Endothelial cell of umbilical vein (primary cell): ENCODE data around the gene TP73. TPM values are rescaled to one million over a fixed set of nuclear protein-coding genes. Genes with fewer than 3 reads are reported as not detected.

Source experiments
- BruUV-seq: library from RNA; stranded (reverse); fragments of 400-500 nt; replicated peaks from 2 replicates; lab custom pipeline; 2021; lab: Mats Ljungman, UMichigan
- CTCF ChIA-PET: fragments of 300-600, 350-600 bp; sonication (Branson Sonifier 250); formaldehyde crosslinking; loops from one replicate; lab custom pipeline; 2021; ENCODE audit warnings: antibody characterized with exemption, inconsistent platforms; lab: Charles Lee
- POLR2A ChIA-PET: fragments of 300-600, 350-600 bp; sonication (Branson Sonifier 250); formaldehyde crosslinking; loops from one replicate; lab custom pipeline; 2021; ENCODE audit warnings: antibody characterized with exemption, inconsistent platforms; lab: Charles Lee
- DNase-seq: peaks from one replicate; pipeline ENCODE4 v3.0.0-alpha.2; 2011; ENCODE audit warnings: low read depth, low spot score
- FAIRE-seq: peaks from 2 replicates; lab custom pipeline; 2011; peaks lifted over from hg19 to GRCh38; lab: Jason Lieb, UNC
- H2AFZ ChIP-seq: 2 replicates; pipeline ENCODE4 v1.6.0; 2012; ENCODE audit warnings: low read depth, low read length, control low read depth, inconsistent platforms
- H3K27ac ChIP-seq: 2 replicates; pipeline ENCODE4 v1.5.1; 2011; ENCODE audit warnings: low read depth, mild to moderate bottlenecking, control low read depth, low read length, moderate library complexity; ENCODE audit not compliant: insufficient read depth
- H3K27me3 ChIP-seq, 2 experiments: 2 replicates each; pipeline versions ENCODE4 v1.6.0 to v1.6.1; 2011; ENCODE audit warnings: low read length in 2 of 2, mixed read lengths in 1 of 2; ENCODE audit not compliant: control insufficient read depth in 2 of 2, insufficient read depth in 2 of 2
- H3K36me3 ChIP-seq, 2 experiments: 2 replicates in 1 of 2; 3 replicates in 1 of 2; pipeline ENCODE4 v1.5.1; 2011; ENCODE audit warnings: low read length in 2 of 2, mild to moderate bottlenecking in 1 of 2, moderate library complexity in 1 of 2; ENCODE audit not compliant: control insufficient read depth in 2 of 2, insufficient read depth in 2 of 2; ENCODE audit errors: extremely low read depth in 1 of 2
- H3K4me1 ChIP-seq: 3 replicates; pipeline ENCODE4 v1.5.1; 2011; ENCODE audit warnings: mild to moderate bottlenecking, low read length; ENCODE audit not compliant: control insufficient read depth, insufficient read depth; ENCODE audit errors: extremely low read depth
- H3K4me2 ChIP-seq: 2 replicates; pipeline ENCODE4 v1.6.1; 2011; ENCODE audit warnings: low read length, control low read depth, mixed read lengths; ENCODE audit not compliant: insufficient read depth
- H3K4me3 ChIP-seq, 3 experiments: fragments of 200-600 bp in 1 of 3; sonication (generic), shearing (Covaris generic) in 1 of 3; replicated peaks in 1 of 3; 2 replicates each; pipeline ENCODE4 v1.5.1; 2011 to 2016; ENCODE audit warnings: control low read depth in 3 of 3, low read length in 3 of 3, mild to moderate bottlenecking in 2 of 3, inconsistent platforms in 1 of 3, low read depth in 1 of 3, moderate library complexity in 1 of 3; ENCODE audit not compliant: insufficient read depth in 1 of 3
- H3K79me2 ChIP-seq: 2 replicates; pipeline ENCODE4 v1.6.0; 2012; ENCODE audit warnings: low read length, inconsistent platforms; ENCODE audit not compliant: control insufficient read depth, insufficient read depth
- H3K9ac ChIP-seq: replicated peaks from 2 replicates; pipeline ENCODE3; 2011; ENCODE audit warnings: low read length, control low read depth; ENCODE audit not compliant: insufficient read depth; ENCODE audit errors: extremely low read depth
- H3K9me1 ChIP-seq: replicated peaks from 3 replicates; pipeline ENCODE4 v1.6.0; 2011; ENCODE audit warnings: mild to moderate bottlenecking, low read length; ENCODE audit not compliant: control insufficient read depth, insufficient read depth; ENCODE audit errors: extremely low read depth
- H3K9me3 ChIP-seq: replicated peaks from 2 replicates; pipeline ENCODE4 v1.5.1; 2012; ENCODE audit warnings: low read length, inconsistent platforms; ENCODE audit not compliant: control insufficient read depth, insufficient read depth
- H4K20me1 ChIP-seq: replicated peaks from 2 replicates; pipeline ENCODE3; 2011; ENCODE audit warnings: mild to moderate bottlenecking, low read length; ENCODE audit not compliant: control insufficient read depth, insufficient read depth; ENCODE audit errors: extremely low read depth
- CTCF ChIP-seq, 2 donors: IDR thresholded peaks; 1 replicate in 1 of 2; 2 replicates in 1 of 2; pipeline ENCODE4 v1.5.1; 2011; ENCODE audit warnings: low read length in 2 of 2, mild to moderate bottlenecking in 2 of 2, moderate library complexity in 2 of 2, control low read depth in 1 of 2, inconsistent platforms in 1 of 2, low read depth in 1 of 2; ENCODE audit not compliant: insufficient read depth in 1 of 2; ENCODE audit errors: extremely low read depth in 1 of 2
- EZH2 ChIP-seq: IDR thresholded peaks from 2 replicates; pipeline ENCODE4 v1.6.1; 2012; ENCODE audit warnings: borderline replicate concordance, low read depth, mild to moderate bottlenecking, moderate library complexity, low read length, inconsistent platforms; ENCODE audit not compliant: severe bottlenecking
- FOS ChIP-seq: IDR thresholded peaks from 2 replicates; pipeline ENCODE4 v1.6.1; 2011; ENCODE audit warnings: mild to moderate bottlenecking, low read length, moderate library complexity, borderline replicate concordance; ENCODE audit not compliant: insufficient read depth
- JUN ChIP-seq: IDR thresholded peaks from 2 replicates; pipeline ENCODE4 v1.6.1; 2011; ENCODE audit warnings: borderline replicate concordance, low read depth; ENCODE audit not compliant: insufficient read length, insufficient read depth
- MYC ChIP-seq: IDR thresholded peaks from one replicate; pipeline ENCODE4 v1.6.1; 2011; ENCODE audit warnings: mild to moderate bottlenecking, low read depth, low read length
- POLR2A ChIP-seq: IDR thresholded peaks from 2 replicates; pipeline ENCODE4 v1.6.1; 2012; ENCODE audit warnings: low read depth, mild to moderate bottlenecking, control low read depth, low read length
- dilution Hi-C: fragments of 300-500 bp; cut with MboI; formaldehyde crosslinking; loops from one replicate; pipeline ENCODE4 v1.15.0; 2019; ENCODE audit warnings: low sequenced_read_pairs; ENCODE audit not compliant: extremely low pct_ligation_motif_present
- intact Hi-C: fragments of 100-400 bp; cut with micrococcal nuclease; formaldehyde crosslinking; loops from one replicate; pipeline ENCODE4 v1.10.0; 2022
- polyA plus RNA-seq, 4 experiments: library from polyadenylated mRNA; depleted of rRNA in 3 of 4; stranded (reverse) in 3 of 4; unstranded in 1 of 4; fragments of >200 nt; gene quantifications; 2 replicates each; pipeline versions ENCODE4 v1.2.1 to v1.2.3, GENCODE V29; 2011 to 2012; ENCODE audit warnings: missing spikeins in 1 of 4
- total RNA-seq: library from RNA; stranded (reverse); gene quantifications from 2 replicates; pipeline ENCODE4 v1.2.3, GENCODE V29; 2021

The TP73 gene
- total and polyA plus RNA-seq, 2 donors (not counting 3 experiments of a cell fraction or from before 2014, with no cell fraction given) = 0.03 to 0.15 TPM

- Histone ChIP-seq H3K79me2 (no peaks in the 10 kb centered on the region), H3K9me3 (no peaks in the 10 kb centered on the region), H3K27me3 (no peaks in the 10 kb centered on the region), H3K9ac (no peak overlapping the region), H3K4me1 (peaks cover 6% of the 10 kb centered on the region), H3K4me3 (no peak overlapping the region), H3K36me3 (peaks cover 0 to 1% of the 10 kb centered on the region in 2 experiments), H3K27ac (no peak overlapping the region), H2AFZ (no peak overlapping the region), H4K20me1 (no peaks in the 10 kb centered on the region), H3K9me1 (no peaks in the 10 kb centered on the region), H3K4me2 (no peak overlapping the region)
- no peak for FAIRE-seq
- ChIA-PET CTCF (interaction anchor here (0.9 to 1.9 kb wide), 2 partner anchors 12 to 22 kb away, joined by 3 to 7 read pairs; partner anchors contain the start of gene LRRC47), POLR2A (no interaction called here)
- DNase-seq = no peak
- intact Hi-C loops = loop anchor here (5.0 kb wide), 1 partner anchor 128 kb away; the partner anchor contains the start of gene C1orf174
- dilution Hi-C loops = no loop called here
- TF ChIP-seq JUN = no peak
- no peak for TF ChIP-seq MYC
- TF ChIP-seq EZH2 = no peak
- no peak for TF ChIP-seq POLR2A
- TF ChIP-seq CTCF (IDR thresholded peaks at IDR 0.05; ENCODE audit: extremely low read depth in 1 of 2, insufficient read depth in 1 of 2, low read depth in 1 of 2, low read length in 2 of 2) = no peak
- TF ChIP-seq FOS = no peak
- no TSS peak for BruUV-seq
Measured at GRCh38 chr1:3774276-3774945, 122.1 kb downstream of the TP73 start.
